GM12892 (cell line): ENCODE data around the gene VWA7.
A peak's percentile ranks its signal among the peaks of the same experiment; 100 is the strongest.

Experiments used
- POLR2A ChIP-seq: IDR thresholded peaks from 2 replicates; pipeline ENCODE4 v1.6.1; 2011; ENCODE audit warnings: low read depth, low read length, control low read depth
- POLR2AphosphoS5 ChIP-seq: IDR thresholded peaks from 2 replicates; pipeline ENCODE4 v1.6.1; 2011; ENCODE audit warnings: low read depth, low read length, control low read depth
- TAF1 ChIP-seq: IDR thresholded peaks from 2 replicates; pipeline ENCODE4 v1.6.1; 2011; ENCODE audit warnings: low read depth, mild to moderate bottlenecking, control low read depth, low read length, borderline replicate concordance

DNA sequence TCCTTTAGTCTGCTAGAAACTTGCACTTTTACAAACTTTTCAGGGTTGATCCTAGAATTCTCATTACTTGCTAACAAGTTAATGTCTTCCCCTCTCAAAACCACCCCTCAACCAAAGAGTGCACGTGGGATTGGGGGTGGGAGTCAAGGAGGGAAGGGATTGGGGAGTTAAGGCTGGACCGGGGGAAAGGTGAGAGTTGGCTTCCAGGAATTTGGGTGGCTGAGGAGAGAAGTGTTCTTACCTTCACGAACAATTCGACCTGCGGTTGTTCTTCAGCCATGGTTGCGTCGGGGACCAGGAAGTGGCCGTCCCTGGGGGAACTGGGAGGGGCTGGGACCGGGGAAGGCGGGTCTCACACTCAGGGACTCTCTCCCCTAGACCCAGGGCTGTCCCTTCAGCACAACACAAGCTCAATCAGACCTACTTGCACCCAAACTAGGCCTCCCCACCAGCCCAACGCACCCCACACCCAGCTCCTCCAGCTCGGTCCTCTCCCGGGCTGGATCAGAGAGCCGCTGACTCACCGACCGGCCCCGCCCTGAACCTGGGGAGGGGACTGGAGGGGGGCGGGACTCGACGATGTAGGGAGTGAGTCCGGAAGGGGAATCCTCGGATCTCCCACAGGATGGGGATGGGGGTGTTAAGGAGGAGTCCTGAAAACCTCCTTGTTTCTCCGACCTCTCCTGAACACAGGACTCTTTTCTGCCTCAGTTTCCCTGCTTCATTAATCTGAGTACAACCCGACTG, 40.9 kb downstream of the VWA7 start, which contains the start of gene CLIC1:
- TF ChIP-seq POLR2A (peak; percentile 91), POLR2AphosphoS5 (peak; percentile 62), TAF1 (peak; percentile 54; the same call in 1 of the 2 replicates)
